AG04449 (cell line): ENCODE results near the gene KAT2B.

Experiments
- CTCF ChIA-PET: fragments of 350-600 bp; formaldehyde crosslinking; extraction: SDS; loops from one replicate; lab custom pipeline; 2021; ENCODE audit warnings: antibody characterized with exemption; lab: Yijun Ruan, JAX
- POLR2A ChIA-PET: fragments of 400-600, 350-600 bp; formaldehyde crosslinking; extraction: SDS; loops from one replicate; lab custom pipeline; 2020; ENCODE audit warnings: antibody characterized with exemption, inconsistent platforms; lab: Yijun Ruan, JAX
- DNase-seq: peaks from one replicate; pipeline ENCODE4 v3.0.0-alpha.2; 2010; ENCODE audit warnings: low read depth, low spot score
- H3K4me3 ChIP-seq: 2 replicates; pipeline ENCODE4 v1.5.1; 2011; ENCODE audit warnings: low read depth, mild to moderate bottlenecking, control low read depth, low read length
- CTCF ChIP-seq: IDR thresholded peaks from one replicate; pipeline ENCODE4 v1.5.1; 2011; ENCODE audit warnings: mild to moderate bottlenecking, moderate library complexity, low read length, control low read depth, inconsistent platforms; ENCODE audit not compliant: insufficient read depth; ENCODE audit errors: missing control alignments

The KAT2B gene

GRCh38 chr3:20160230-20160629, 120.0 kb downstream of the KAT2B start:
- no peak overlapping the region for H3K4me3 ChIP-seq
- DNase-seq, result no peak
- TF ChIP-seq CTCF, result no peak
- ChIA-PET POLR2A (no interaction called here), CTCF (interaction anchor here (1.0 to 1.1 kb wide), 2 partner anchors 8 to 9 kb away, joined by 3 to 5 read pairs; no protein-coding TSS in a partner anchor)

- ChIA-PET CTCF (no interaction called here), POLR2A (no interaction called here)
- H3K4me3 ChIP-seq, result no peak overlapping the region
- no peak for TF ChIP-seq CTCF
- DNase-seq, result no peak
These were observed 121.5 kb downstream of the KAT2B start for GRCh38 chr3:20161714-20162113.

GRCh38 chr3:20173844-20174410, 133.7 kb downstream of the KAT2B start:
- CTCF ChIA-PET, result no interaction called here

GRCh38 chr3:20181276-20181675, 141.0 kb downstream of the KAT2B start:
- ChIA-PET POLR2A (no interaction called here), CTCF (no interaction called here)
- no peak for DNase-seq
- H3K4me3 ChIP-seq, result no peak overlapping the region
- no peak for TF ChIP-seq CTCF

More at GRCh38 chr3:20173844-20174410, 133.7 kb downstream of the KAT2B start:
- POLR2A ChIA-PET, result no interaction called here
- no peak for DNase-seq
- no peak overlapping the region for H3K4me3 ChIP-seq
- no peak for TF ChIP-seq CTCF

- ChIA-PET POLR2A (no interaction called here), CTCF (no interaction called here)
- DNase-seq, result no peak
- no peak for TF ChIP-seq CTCF
- H3K4me3 ChIP-seq, result no peak overlapping the region
These were observed 142.0 kb downstream of the KAT2B start for GRCh38 chr3:20182206-20182605.

- peak overlapping the region; percentile 98 for H3K4me3 ChIP-seq
- POLR2A ChIA-PET, result no interaction called here
- CTCF ChIA-PET, result no interaction called here
- no peak for TF ChIP-seq CTCF
- DNase-seq, result no peak
These were observed 145.1 kb downstream of the KAT2B start for GRCh38 chr3:20185331-20185678.
